MM.1S (cell line): ENCODE measurements around the gene RNASE3.
"Not testable (repeated sequence)": the region's sequence is repeated elsewhere in the genome, so short reads cannot be mapped to it uniquely, and the experiment has no call there.

Experiments used
- EZH2 ChIP-seq: fragments of 300-600 bp; sonication (generic); optimal IDR thresholded peaks from 2 replicates; pipeline ENCODE3; 2017; ENCODE audit warnings: low read depth, mild to moderate bottlenecking, antibody characterized with exemption, low read length, mixed read lengths
- TF ChIP-seq, protein P1 (sequence below): fragments of 300-600 bp; sonication (generic); IDR thresholded peaks from 2 replicates; pipeline ENCODE4 v1.5.1; 2016; ENCODE audit warnings: antibody characterized with exemption, low read length, mixed read lengths

DNA sequence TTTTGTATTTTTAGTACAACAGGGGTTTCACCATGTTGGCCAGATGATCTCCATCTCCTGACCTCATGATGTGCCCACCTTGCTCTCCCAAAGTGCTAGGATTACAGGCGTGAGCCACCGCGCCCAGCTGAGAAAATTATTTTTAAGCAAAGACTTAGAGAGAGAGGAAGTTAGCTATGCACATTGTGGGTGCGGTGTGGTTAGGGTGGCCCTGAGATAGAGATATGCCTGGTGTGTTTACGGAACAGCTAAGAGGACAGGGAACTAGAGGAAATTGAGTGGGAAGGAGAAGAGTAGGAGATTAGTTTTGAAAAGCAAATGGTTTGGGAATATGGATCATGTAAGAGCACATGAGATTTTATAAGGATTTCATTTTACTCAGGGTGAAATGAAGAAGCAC is 10.0 kb upstream of the RNASE3 start:
- TF ChIP-seq, protein P1, sequence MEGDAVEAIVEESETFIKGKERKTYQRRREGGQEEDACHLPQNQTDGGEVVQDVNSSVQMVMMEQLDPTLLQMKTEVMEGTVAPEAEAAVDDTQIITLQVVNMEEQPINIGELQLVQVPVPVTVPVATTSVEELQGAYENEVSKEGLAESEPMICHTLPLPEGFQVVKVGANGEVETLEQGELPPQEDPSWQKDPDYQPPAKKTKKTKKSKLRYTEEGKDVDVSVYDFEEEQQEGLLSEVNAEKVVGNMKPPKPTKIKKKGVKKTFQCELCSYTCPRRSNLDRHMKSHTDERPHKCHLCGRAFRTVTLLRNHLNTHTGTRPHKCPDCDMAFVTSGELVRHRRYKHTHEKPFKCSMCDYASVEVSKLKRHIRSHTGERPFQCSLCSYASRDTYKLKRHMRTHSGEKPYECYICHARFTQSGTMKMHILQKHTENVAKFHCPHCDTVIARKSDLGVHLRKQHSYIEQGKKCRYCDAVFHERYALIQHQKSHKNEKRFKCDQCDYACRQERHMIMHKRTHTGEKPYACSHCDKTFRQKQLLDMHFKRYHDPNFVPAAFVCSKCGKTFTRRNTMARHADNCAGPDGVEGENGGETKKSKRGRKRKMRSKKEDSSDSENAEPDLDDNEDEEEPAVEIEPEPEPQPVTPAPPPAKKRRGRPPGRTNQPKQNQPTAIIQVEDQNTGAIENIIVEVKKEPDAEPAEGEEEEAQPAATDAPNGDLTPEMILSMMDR, result not testable (repeated sequence)
- not testable (repeated sequence) for TF ChIP-seq EZH2
